Neural progenitor cell (in vitro differentiated cells): ENCODE data around the gene PTPRN2. TPM values are rescaled to one million over a fixed set of nuclear protein-coding genes. Genes with fewer than 3 reads are reported as not detected.
A peak's percentile ranks its signal among the peaks of the same experiment; 100 is the strongest.

Source experiments
- DNase-seq: peaks from one replicate; pipeline ENCODE4 v3.0.0-alpha.2; 2016; ENCODE audit warnings: low spot score
- H2AFZ ChIP-seq: fragments of 200-600 bp; sonication (generic); replicated peaks from 2 replicates; pipeline ENCODE4 v1.6.1; 2016; ENCODE audit warnings: antibody characterized with exemption
- H3F3A ChIP-seq: fragments of 200-600 bp; sonication (generic); 2 replicates; pipeline ENCODE4 v1.6.1; 2016; ENCODE audit warnings: antibody characterized with exemption, low read depth
- H3K27ac ChIP-seq: fragments of 200-600 bp; sonication (generic); 2 replicates; pipeline ENCODE4 v1.5.1; 2016; ENCODE audit warnings: mild to moderate bottlenecking
- H3K27me3 ChIP-seq: fragments of 200-600 bp; sonication (generic); 2 replicates; pipeline ENCODE4 v1.6.1; 2016; ENCODE audit warnings: mild to moderate bottlenecking, moderate library complexity
- H3K36me3 ChIP-seq: fragments of 200-600 bp; sonication (generic); 2 replicates; pipeline ENCODE4 v1.5.1; 2016
- H3K4me1 ChIP-seq: fragments of 200-600 bp; sonication (generic); 2 replicates; pipeline ENCODE4 v1.6.1; 2016; ENCODE audit warnings: mixed run types
- H3K4me2 ChIP-seq: fragments of 200-600 bp; sonication (generic); 2 replicates; pipeline ENCODE4 v1.6.1; 2016
- H3K4me3 ChIP-seq: fragments of 200-600 bp; sonication (generic); 2 replicates; pipeline ENCODE4 v1.5.1; 2016
- H3K79me2 ChIP-seq: fragments of 200-600 bp; sonication (generic); 2 replicates; pipeline ENCODE4 v1.6.1; 2016; ENCODE audit warnings: low read depth
- H3K9ac ChIP-seq: fragments of 200-600 bp; sonication (generic); 2 replicates; pipeline ENCODE4 v1.6.1; 2016
- H3K9me3 ChIP-seq: fragments of 200-600 bp; sonication (generic); 2 replicates; pipeline ENCODE4 v1.5.1; 2016; ENCODE audit warnings: low read depth
- H4K20me1 ChIP-seq: fragments of 200-600 bp; sonication (generic); 2 replicates; pipeline ENCODE4 v1.6.1; 2016; ENCODE audit warnings: low read depth
- H3K27ac Mint-ChIP-seq: 3 replicates; pipeline ENCODE4 v1.8.0; 2021; ENCODE audit warnings: mixed read lengths
- H3K27me3 Mint-ChIP-seq: 2 replicates; pipeline ENCODE4 v1.8.0; 2022; ENCODE audit warnings: low read depth, mild to moderate bottlenecking, inconsistent platforms, moderate library complexity, mixed read lengths; ENCODE audit not compliant: insufficient read depth
- H3K36me3 Mint-ChIP-seq: 3 replicates; pipeline ENCODE4 v1.8.0; 2021; ENCODE audit warnings: mixed read lengths
- H3K4me1 Mint-ChIP-seq: 3 replicates; pipeline ENCODE4 v1.8.0; 2021; ENCODE audit warnings: mixed read lengths
- H3K4me3 Mint-ChIP-seq: 3 replicates; pipeline ENCODE4 v1.8.0; 2021; ENCODE audit warnings: mild to moderate bottlenecking, moderate library complexity, mixed read lengths
- H3K9me3 Mint-ChIP-seq: 3 replicates; pipeline ENCODE4 v1.8.0; 2020; ENCODE audit warnings: mixed read lengths
- EZH2 ChIP-seq: fragments of 200-600 bp; sonication (generic); IDR thresholded peaks from 2 replicates; pipeline ENCODE4 v1.6.1; 2017; ENCODE audit warnings: antibody characterized with exemption, mild to moderate bottlenecking, moderate library complexity
- EZH2phosphoT487 ChIP-seq: fragments of 200-600 bp; sonication (generic); IDR thresholded peaks from 2 replicates; pipeline ENCODE4 v1.6.1; 2017; ENCODE audit warnings: antibody characterized with exemption
- total RNA-seq: library from RNA; depleted of rRNA; stranded (reverse); fragments of >200 nt; gene quantifications from 2 replicates; pipeline ENCODE4 v1.2.3, GENCODE V29; 2015; ENCODE audit warnings: low replicate concordance
- TF ChIP-seq, protein P1 (sequence below): fragments of 200-600 bp; sonication (generic); IDR thresholded peaks from 2 replicates; pipeline ENCODE4 v1.5.1; 2017; ENCODE audit warnings: antibody characterized with exemption, mild to moderate bottlenecking

Gene PTPRN2
- total RNA-seq, 1 donor from 2014 or later: 3.0 TPM

DNA sequence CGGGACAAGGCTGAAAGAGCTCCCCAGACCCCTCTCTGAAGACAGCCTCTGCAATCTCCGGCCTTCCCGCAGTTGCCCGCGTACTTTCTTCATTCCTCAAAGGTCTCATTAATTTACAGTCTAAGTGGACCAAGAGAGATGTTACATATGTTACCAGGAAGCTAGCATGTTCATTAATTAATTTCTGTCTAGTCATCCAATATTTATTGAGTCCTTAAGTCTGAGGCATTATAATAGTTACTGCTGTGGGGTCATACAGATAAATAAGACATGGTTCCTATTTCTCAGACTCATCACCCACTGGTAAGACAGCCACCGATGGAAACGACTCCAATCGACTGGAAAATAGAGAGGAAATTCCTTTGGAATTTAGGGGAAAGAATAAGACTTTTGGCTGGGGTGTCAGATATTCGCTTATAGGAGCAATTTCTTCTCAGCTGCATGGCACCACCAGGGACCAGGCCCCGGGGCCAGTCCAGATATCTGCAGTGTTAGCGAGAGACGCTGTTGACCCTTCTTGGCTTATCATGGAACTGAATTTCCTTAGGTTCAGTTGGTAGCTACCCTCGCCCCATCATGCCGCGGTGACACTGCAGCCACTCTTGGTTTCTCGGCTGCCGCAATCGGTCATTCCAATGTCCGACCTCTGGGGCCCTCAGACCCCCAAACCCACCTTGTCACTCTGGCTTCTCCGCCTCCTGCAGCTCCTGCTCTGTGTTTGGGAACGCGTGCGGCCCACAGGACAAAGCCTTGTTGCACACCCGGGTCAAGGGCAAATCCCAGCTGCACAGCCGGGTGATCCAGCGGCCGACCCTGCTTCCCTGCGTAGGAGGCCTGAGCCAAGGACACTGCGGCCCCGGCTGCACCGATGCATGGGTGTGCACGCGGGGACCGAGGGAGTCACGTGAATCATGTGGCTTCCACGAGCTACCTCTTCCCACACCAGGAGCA is 867.6 kb downstream of the PTPRN2 start:
- TF ChIP-seq, protein P1, sequence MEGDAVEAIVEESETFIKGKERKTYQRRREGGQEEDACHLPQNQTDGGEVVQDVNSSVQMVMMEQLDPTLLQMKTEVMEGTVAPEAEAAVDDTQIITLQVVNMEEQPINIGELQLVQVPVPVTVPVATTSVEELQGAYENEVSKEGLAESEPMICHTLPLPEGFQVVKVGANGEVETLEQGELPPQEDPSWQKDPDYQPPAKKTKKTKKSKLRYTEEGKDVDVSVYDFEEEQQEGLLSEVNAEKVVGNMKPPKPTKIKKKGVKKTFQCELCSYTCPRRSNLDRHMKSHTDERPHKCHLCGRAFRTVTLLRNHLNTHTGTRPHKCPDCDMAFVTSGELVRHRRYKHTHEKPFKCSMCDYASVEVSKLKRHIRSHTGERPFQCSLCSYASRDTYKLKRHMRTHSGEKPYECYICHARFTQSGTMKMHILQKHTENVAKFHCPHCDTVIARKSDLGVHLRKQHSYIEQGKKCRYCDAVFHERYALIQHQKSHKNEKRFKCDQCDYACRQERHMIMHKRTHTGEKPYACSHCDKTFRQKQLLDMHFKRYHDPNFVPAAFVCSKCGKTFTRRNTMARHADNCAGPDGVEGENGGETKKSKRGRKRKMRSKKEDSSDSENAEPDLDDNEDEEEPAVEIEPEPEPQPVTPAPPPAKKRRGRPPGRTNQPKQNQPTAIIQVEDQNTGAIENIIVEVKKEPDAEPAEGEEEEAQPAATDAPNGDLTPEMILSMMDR: no peak
- TF ChIP-seq EZH2phosphoT487 (no peak), EZH2 (no peak)
- H3K4me3 ChIP-seq: no peak overlapping the region
- no peaks in the 10 kb centered on the region for H3K36me3 ChIP-seq
- DNase-seq: no peak
- no peaks in the 10 kb centered on the region for H3K9me3 ChIP-seq
- H3K27ac ChIP-seq: no peak overlapping the region
- no peaks in the 10 kb centered on the region for H3K79me2 ChIP-seq
- H3K4me2 ChIP-seq: no peak overlapping the region
- H3F3A ChIP-seq: no peaks in the 10 kb centered on the region
- H3K4me1 ChIP-seq: no peaks in the 10 kb centered on the region
- H2AFZ ChIP-seq: no peak overlapping the region
- H3K27ac Mint-ChIP-seq: peak overlapping the region; percentile 44
- H3K9ac ChIP-seq: no peak overlapping the region
- H3K4me1 Mint-ChIP-seq: peaks cover 22% of the 10 kb centered on the region
- no peak overlapping the region for H3K4me3 Mint-ChIP-seq
- H3K27me3 Mint-ChIP-seq: peaks cover 11% of the 10 kb centered on the region
- no peaks in the 10 kb centered on the region for H3K36me3 Mint-ChIP-seq
- H4K20me1 ChIP-seq: no peaks in the 10 kb centered on the region
- peaks cover 2% of the 10 kb centered on the region for H3K9me3 Mint-ChIP-seq
- H3K27me3 ChIP-seq: peaks cover 17% of the 10 kb centered on the region

DNA sequence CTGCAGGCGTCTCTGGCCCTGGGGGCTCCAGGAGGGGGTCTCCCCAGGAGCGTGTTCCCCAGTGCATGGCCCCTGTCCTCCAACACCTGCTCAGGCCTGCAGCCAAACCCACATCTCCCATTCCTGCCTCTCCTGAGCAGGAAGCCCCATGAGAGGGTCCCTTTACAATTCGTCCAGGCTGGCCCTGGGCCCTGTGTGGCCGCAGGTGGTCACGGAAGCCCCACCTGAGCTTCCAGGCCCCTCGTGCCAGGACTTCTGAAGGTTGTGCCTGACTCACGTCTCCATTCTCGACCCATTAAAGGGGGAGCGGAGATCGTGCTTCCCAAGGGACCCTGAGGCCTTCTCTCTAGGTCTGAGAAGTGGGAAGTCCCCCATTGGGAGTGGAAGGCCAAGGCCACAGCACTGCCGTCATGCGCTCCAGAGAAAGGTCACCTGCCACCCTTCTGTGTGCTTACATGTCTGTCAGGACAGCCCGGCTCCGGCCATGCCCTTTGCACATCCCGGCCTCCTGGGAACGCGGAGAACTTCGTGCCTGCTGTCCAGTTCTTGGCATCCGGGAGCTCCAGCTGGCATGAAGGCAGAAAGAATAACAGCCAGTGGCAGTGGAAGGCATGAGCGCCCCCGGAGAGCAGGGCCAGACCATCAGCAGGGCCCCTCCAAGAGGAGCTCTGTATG is 868.5 kb downstream of the PTPRN2 start:
- no peaks in the 10 kb centered on the region for H3K9me3 ChIP-seq
- no peaks in the 10 kb centered on the region for H3F3A ChIP-seq

DNA sequence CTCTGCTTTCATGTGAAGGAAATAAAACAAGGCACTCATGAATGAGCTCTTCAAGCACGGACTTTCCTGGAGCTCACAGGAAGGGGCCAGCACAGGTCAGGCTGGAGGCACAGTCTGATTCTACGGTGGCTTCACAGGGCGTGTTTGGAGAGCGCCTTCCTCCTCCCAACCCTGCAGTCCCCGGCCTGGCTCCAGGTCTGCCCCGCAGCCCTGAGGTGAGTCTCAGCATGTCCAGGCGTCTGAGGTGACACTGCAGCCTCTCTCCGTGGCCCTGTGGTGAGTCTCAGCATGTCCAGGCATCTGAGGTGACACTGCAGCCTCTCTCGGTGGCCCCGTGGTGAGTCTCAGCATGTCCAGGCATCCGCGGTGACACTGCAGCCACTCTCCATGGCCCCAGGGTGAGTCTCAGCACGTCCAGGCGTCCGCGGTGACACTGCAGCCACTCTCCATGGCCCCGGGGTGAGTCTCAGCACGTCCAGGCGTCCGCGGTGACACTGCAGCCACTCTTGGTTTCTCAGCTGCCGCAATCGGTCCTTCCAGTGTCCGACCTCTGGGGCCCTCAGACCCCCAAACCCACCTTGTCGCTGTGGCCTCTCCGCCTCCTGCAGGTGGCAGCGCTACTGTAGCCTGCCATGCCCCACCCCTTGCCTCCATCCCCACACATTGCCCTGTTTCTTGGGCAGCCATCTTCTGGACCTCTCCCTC is 869.2 kb downstream of the PTPRN2 start:
- Histone ChIP-seq H4K20me1 (no peaks in the 10 kb centered on the region), H3K4me2 (no peak overlapping the region), H3K9ac (no peak overlapping the region), H3K27ac (no peak overlapping the region), H3K79me2 (no peaks in the 10 kb centered on the region), H3K27me3 (peaks cover 6% of the 10 kb centered on the region), H3F3A (no peaks in the 10 kb centered on the region), H3K9me3 (no peaks in the 10 kb centered on the region), H2AFZ (no peak overlapping the region), H3K36me3 (no peaks in the 10 kb centered on the region), H3K4me3 (no peak overlapping the region), H3K4me1 (no peaks in the 10 kb centered on the region)
- no peak overlapping the region for H3K4me3 Mint-ChIP-seq
- H3K36me3 Mint-ChIP-seq: no peaks in the 10 kb centered on the region
- H3K27me3 Mint-ChIP-seq: peaks cover 9% of the 10 kb centered on the region
- DNase-seq: no peak
- TF ChIP-seq, protein P1: no peak
- no peak for TF ChIP-seq EZH2phosphoT487
- no peak for TF ChIP-seq EZH2
- peaks cover 4% of the 10 kb centered on the region for H3K9me3 Mint-ChIP-seq
- peak overlapping the region; percentile 63 for H3K27ac Mint-ChIP-seq
- peaks cover 20% of the 10 kb centered on the region for H3K4me1 Mint-ChIP-seq

More for the DNA sequence above, 868.5 kb downstream of the PTPRN2 start:
- Mint-ChIP-seq H3K27me3 (peaks cover 11% of the 10 kb centered on the region), H3K4me3 (no peak overlapping the region), H3K4me1 (peaks cover 22% of the 10 kb centered on the region), H3K9me3 (peaks cover 4% of the 10 kb centered on the region), H3K36me3 (no peaks in the 10 kb centered on the region), H3K27ac (peak overlapping the region; percentile 63)
- Histone ChIP-seq H2AFZ (no peak overlapping the region), H3K79me2 (no peaks in the 10 kb centered on the region), H3K9ac (no peak overlapping the region), H3K4me1 (no peaks in the 10 kb centered on the region), H4K20me1 (no peaks in the 10 kb centered on the region), H3K27ac (no peak overlapping the region), H3K36me3 (no peaks in the 10 kb centered on the region), H3K4me2 (no peak overlapping the region), H3K4me3 (no peak overlapping the region), H3K27me3 (peaks cover 13% of the 10 kb centered on the region)
- no peak for DNase-seq
- TF ChIP-seq EZH2: no peak
- TF ChIP-seq, protein P1: no peak
- TF ChIP-seq EZH2phosphoT487: no peak
